Karpas-422 (cell line): Measurements from ENCODE around the gene SCG3. TPM values are rescaled to one million over a fixed set of nuclear protein-coding genes. Genes with fewer than 3 reads are reported as not detected.
A peak's percentile ranks its signal among the peaks of the same experiment; 100 is the strongest.

Experiments
- DNase-seq: peaks from one replicate; pipeline ENCODE4 v3.0.0-alpha.2; 2015
- H2AFZ ChIP-seq: fragments of 200-600 bp; sonication (generic); 2 replicates; pipeline ENCODE4 v1.6.1; 2014; ENCODE audit warnings: antibody characterized with exemption, low read length, mixed read lengths
- H3K27ac ChIP-seq: fragments of 200-600 bp; sonication (generic); 2 replicates; pipeline ENCODE4 v1.5.1; 2014; ENCODE audit warnings: mild to moderate bottlenecking, low read length, moderate library complexity
- H3K27me3 ChIP-seq: fragments of 200-600 bp; sonication (generic); 2 replicates; pipeline ENCODE4 v1.6.1; 2014; ENCODE audit warnings: low read length, mixed read lengths
- H3K36me3 ChIP-seq: fragments of 200-600 bp; sonication (generic); 2 replicates; pipeline ENCODE4 v1.6.1; 2014; ENCODE audit warnings: low read length, mixed read lengths; ENCODE audit not compliant: insufficient read depth
- H3K4me1 ChIP-seq: fragments of 200-600 bp; sonication (generic); 2 replicates; pipeline ENCODE4 v1.6.1; 2014; ENCODE audit warnings: mild to moderate bottlenecking, low read length, mixed read lengths
- H3K4me2 ChIP-seq: fragments of 200-600 bp; sonication (generic); 2 replicates; pipeline ENCODE4 v1.6.1; 2014; ENCODE audit warnings: low read length, low read depth, mild to moderate bottlenecking; ENCODE audit not compliant: poor library complexity, severe bottlenecking
- H3K4me3 ChIP-seq: fragments of 200-600 bp; sonication (generic); 2 replicates; pipeline ENCODE4 v1.5.1; 2014; ENCODE audit warnings: mild to moderate bottlenecking, antibody characterized with exemption, low read length, mixed read lengths
- H3K79me2 ChIP-seq: fragments of 200-600 bp; sonication (generic); 2 replicates; pipeline ENCODE4 v1.6.1; 2014; ENCODE audit warnings: mild to moderate bottlenecking, low read length, mixed read lengths
- H3K9ac ChIP-seq: fragments of 200-600 bp; sonication (generic); 2 replicates; pipeline ENCODE4 v1.6.0; 2014; ENCODE audit warnings: low read length
- H3K9me2 ChIP-seq: fragments of 200-600 bp; sonication (generic), shearing (Covaris generic); replicated peaks from 2 replicates; pipeline ENCODE4 v1.6.0; 2014; ENCODE audit warnings: mild to moderate bottlenecking, low read length, moderate library complexity; ENCODE audit not compliant: insufficient read depth
- H3K9me3 ChIP-seq: fragments of 300-700, 200-600 bp; sonication (generic); 2 replicates; pipeline ENCODE4 v1.6.1; 2014; ENCODE audit warnings: low read length, mixed read lengths
- H4K20me1 ChIP-seq: fragments of 200-600 bp; sonication (generic); 2 replicates; pipeline ENCODE4 v1.6.1; 2014; ENCODE audit warnings: mild to moderate bottlenecking, antibody characterized with exemption, low read length, low read depth; ENCODE audit not compliant: insufficient read depth
- total RNA-seq: library from RNA; depleted of rRNA; stranded (reverse); fragments of >200 nt; shearing (Covaris generic); gene quantifications from 2 replicates; pipeline ENCODE4 v1.2.3, GENCODE V29; 2014; ENCODE audit warnings: low replicate concordance

The SCG3 gene
- total RNA-seq, 1 experiment from 2014 or later: not detected

DNA sequence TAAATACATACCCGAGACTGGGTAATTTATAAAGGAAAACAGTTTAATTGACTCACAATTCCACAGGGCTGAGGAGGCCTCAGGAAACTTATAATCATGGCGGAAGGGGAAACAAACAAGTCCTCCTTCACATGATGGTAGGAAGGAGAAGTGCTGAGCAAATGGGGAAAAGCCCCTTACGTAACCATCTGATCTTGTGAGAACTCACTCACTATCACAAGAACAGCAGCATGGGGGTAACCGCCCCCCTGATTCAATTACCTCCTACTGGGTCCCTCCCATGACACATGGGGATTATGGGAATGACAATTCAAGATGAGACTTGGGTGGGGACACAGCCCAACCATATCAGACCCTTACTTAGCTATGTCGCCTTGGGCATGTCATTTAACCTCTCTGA lies 27.7 kb downstream of the SCG3 start:
- no peak for DNase-seq
- Histone ChIP-seq H3K27ac (no peak overlapping the region), H3K36me3 (no peaks in the 10 kb centered on the region), H3K79me2 (no peaks in the 10 kb centered on the region), H3K9me2 (no peaks in the 10 kb centered on the region), H3K9ac (no peak overlapping the region), H3K27me3 (no peaks in the 10 kb centered on the region), H3K9me3 (no peaks in the 10 kb centered on the region), H3K4me1 (no peaks in the 10 kb centered on the region), H4K20me1 (no peaks in the 10 kb centered on the region), H2AFZ (no peak overlapping the region), H3K4me3 (no peak overlapping the region), H3K4me2 (no peak overlapping the region)

DNA sequence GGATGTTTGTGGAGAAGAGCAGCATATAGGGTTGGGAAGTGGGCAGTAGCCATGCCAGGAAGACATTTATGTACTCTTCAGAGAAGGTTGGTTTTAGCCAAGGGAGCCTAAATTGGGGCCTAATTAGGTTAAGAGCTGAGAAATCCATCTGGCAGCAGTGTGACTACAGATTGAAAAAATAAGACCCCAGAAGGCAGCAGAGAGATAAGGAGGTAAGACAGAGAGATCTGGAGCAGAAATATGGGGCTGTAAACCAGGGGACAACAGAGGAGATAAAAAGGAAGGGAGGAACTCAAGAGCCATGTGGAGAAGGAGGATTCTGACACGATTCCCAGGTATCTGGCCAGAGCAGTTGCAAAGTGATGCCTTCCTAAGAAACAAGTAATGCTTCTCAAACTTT lies 32.9 kb downstream of the SCG3 start:
- Histone ChIP-seq H3K4me2 (no peak overlapping the region), H3K27ac (no peak overlapping the region), H3K4me3 (no peak overlapping the region), H4K20me1 (no peaks in the 10 kb centered on the region), H3K9me2 (no peaks in the 10 kb centered on the region), H3K27me3 (no peaks in the 10 kb centered on the region), H3K36me3 (no peaks in the 10 kb centered on the region), H3K4me1 (no peaks in the 10 kb centered on the region), H3K9me3 (no peaks in the 10 kb centered on the region), H3K79me2 (no peaks in the 10 kb centered on the region), H2AFZ (no peak overlapping the region), H3K9ac (no peak overlapping the region)
- no peak for DNase-seq

DNA sequence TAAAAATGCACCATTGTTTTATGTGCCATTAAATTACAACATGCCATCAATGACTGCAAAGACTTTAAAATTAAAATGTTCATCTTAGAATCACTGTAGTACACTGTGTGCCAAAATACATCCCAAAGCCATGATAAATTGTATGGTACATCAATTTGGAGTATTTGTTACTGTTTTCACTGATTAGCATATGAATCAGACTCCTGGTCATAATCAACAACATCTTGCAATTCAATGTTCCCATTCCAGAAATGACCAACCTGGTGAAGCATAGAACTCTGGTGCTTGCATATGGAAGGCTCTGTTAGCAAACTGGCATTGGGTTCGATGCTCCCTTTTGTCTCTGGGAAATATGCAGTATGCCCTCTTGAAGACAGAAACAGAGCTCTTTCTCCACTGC lies 33.6 kb downstream of the SCG3 start:
- Histone ChIP-seq H3K79me2 (no peaks in the 10 kb centered on the region), H3K9ac (no peak overlapping the region), H2AFZ (no peak overlapping the region), H3K4me1 (no peaks in the 10 kb centered on the region), H3K4me3 (no peak overlapping the region), H3K4me2 (no peak overlapping the region), H3K9me3 (no peaks in the 10 kb centered on the region), H3K27me3 (no peaks in the 10 kb centered on the region), H3K9me2 (no peaks in the 10 kb centered on the region), H3K36me3 (no peaks in the 10 kb centered on the region), H3K27ac (no peak overlapping the region), H4K20me1 (no peaks in the 10 kb centered on the region)
- no peak for DNase-seq

DNA sequence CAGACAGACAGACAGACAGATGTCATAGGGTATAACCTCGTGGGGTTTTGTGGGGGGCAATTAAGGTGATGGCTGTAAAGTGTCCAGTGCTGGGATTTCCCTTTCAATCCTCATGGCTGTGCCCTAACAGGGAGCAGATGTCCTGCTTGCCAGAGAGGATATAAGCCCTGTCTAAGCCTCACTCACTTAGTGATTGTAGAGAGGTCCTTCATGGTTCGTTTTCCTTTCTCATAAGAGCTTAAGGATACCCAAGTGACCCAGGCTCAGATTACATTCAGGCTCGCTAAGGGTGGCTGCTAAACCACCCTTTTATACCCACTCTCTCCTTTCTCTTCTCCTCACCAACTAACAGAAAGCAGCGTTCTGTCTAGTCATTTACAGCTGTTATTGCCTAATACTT lies 36.9 kb downstream of the SCG3 start:
- no peak overlapping the region for H3K9ac ChIP-seq
- H2AFZ ChIP-seq: no peak overlapping the region
- H3K27ac ChIP-seq: no peak overlapping the region
- no peaks in the 10 kb centered on the region for H4K20me1 ChIP-seq
- H3K4me1 ChIP-seq: no peaks in the 10 kb centered on the region
- no peak for DNase-seq
- H3K9me2 ChIP-seq: no peaks in the 10 kb centered on the region
- no peaks in the 10 kb centered on the region for H3K79me2 ChIP-seq
- no peak overlapping the region for H3K4me2 ChIP-seq
- no peaks in the 10 kb centered on the region for H3K36me3 ChIP-seq
- H3K4me3 ChIP-seq: no peak overlapping the region
- H3K27me3 ChIP-seq: no peaks in the 10 kb centered on the region
- H3K9me3 ChIP-seq: no peaks in the 10 kb centered on the region

DNA sequence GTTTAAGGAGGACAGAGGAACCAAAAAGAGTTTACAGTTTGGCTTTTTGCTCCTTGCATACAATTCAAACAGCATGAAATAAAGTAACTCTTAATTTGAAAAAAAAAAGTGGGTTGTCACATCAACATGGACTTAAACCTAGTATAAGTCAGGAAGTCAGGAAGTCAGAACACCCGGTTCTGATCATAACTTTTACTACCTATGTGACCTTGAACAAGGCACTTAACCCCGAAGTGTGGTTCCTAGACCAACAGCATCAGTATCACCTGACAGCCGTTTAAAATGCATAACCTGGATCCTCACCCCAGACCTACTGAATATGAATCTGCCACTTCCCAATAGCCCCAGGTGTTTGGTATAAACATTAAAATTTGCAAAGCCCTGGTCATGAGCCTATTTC lies 37.4 kb downstream of the SCG3 start:
- Histone ChIP-seq H3K9me2 (no peaks in the 10 kb centered on the region), H3K9ac (no peak overlapping the region), H3K9me3 (no peaks in the 10 kb centered on the region)

DNA sequence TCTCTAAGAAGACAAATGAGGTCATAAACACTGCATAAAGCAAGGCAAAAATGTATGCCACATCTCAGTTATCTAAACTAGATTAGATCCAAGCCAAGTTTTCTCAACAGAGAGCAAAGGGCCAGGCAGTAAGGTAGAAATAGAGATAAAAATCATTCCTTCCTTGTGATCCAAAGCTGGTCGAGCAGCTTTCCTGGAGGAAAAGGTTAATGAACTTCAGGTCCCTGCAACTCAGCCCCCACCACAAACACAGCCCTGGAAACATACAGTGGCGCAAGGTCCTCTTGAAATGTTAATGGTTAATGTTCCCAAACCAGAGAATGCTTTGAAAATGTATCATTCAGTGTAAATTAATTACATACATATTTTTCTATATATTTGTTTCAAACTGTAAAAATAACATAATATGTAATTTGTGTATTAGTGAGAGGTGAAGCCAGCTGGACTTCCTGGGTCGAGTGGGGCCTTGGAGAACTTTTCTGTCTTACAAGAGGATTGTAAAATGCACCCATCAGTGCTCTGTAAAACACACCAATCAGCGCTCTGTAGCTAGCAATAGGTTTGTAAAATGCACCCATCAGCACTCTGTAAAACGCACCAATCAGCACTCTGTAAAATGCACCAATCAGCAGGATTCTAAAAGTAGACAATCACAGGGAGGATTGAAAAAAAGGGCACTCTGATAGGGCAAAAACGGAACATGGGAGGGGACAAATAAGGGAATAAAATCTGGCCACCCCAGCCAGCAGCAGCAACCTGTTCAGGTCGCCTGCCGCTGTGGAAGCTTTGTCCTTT lies 39.1 kb downstream of the SCG3 start:
- peak; percentile 27 for DNase-seq
- Histone ChIP-seq H3K4me2 (no peak overlapping the region), H3K4me3 (no peak overlapping the region), H4K20me1 (no peaks in the 10 kb centered on the region), H3K9me2 (no peaks in the 10 kb centered on the region), H3K36me3 (no peaks in the 10 kb centered on the region), H3K27me3 (no peaks in the 10 kb centered on the region), H3K9ac (no peak overlapping the region), H3K79me2 (no peaks in the 10 kb centered on the region), H2AFZ (no peak overlapping the region), H3K4me1 (no peaks in the 10 kb centered on the region), H3K27ac (no peak overlapping the region), H3K9me3 (no peaks in the 10 kb centered on the region)

More for the DNA sequence above, 37.4 kb downstream of the SCG3 start:
- Histone ChIP-seq H3K4me3 (no peak overlapping the region), H3K4me2 (no peak overlapping the region), H3K27me3 (no peaks in the 10 kb centered on the region), H2AFZ (no peak overlapping the region), H3K79me2 (no peaks in the 10 kb centered on the region), H3K4me1 (no peaks in the 10 kb centered on the region), H4K20me1 (no peaks in the 10 kb centered on the region), H3K36me3 (no peaks in the 10 kb centered on the region), H3K27ac (no peak overlapping the region)
- no peak for DNase-seq

DNA sequence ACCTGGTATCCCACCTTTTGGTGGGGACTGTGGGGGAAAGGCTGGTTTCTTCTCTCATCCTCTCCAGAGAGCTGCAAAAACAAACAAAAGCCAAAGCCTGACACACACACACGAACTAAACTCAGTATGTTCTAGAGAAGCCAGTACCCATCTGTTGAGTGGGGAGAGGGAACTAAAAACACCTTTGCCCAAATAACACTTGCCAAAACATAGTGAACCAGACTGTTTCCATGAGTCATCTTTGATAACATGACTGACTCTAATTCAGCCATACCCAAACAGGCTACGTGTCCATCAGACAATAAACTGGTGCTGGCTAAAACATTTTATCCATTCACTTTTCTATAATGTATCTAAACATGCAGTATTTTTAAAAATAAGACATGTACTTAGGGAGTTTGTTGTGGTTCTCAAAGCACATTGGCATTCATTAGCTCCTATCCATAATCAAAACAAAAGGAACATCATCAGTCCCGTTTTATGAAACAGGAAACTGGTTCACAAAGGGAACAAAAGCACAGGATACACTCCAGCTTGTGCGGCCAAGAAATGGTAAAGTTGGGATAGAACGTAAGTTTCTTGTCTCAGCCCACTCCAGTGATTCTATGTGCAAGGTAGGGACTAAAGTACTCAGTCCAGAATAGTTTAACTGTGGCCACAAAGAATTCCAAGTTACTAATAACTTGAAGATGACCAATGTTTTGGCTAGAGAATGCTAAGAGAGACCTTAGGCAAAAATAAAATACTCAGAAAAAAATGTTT lies 40.1 kb downstream of the SCG3 start:
- Histone ChIP-seq H3K9ac (no peak overlapping the region), H3K4me3 (no peak overlapping the region), H2AFZ (no peak overlapping the region), H3K27me3 (no peaks in the 10 kb centered on the region), H4K20me1 (0 out of 2 replicates have a peak, but pooled peaks cover under 1% of the 10 kb centered on the region), H3K4me1 (peaks cover 7% of the 10 kb centered on the region), H3K9me3 (no peaks in the 10 kb centered on the region), H3K79me2 (no peaks in the 10 kb centered on the region), H3K9me2 (no peaks in the 10 kb centered on the region), H3K36me3 (no peaks in the 10 kb centered on the region), H3K4me2 (no peak overlapping the region), H3K27ac (no peak overlapping the region)
- no peak for DNase-seq

DNA sequence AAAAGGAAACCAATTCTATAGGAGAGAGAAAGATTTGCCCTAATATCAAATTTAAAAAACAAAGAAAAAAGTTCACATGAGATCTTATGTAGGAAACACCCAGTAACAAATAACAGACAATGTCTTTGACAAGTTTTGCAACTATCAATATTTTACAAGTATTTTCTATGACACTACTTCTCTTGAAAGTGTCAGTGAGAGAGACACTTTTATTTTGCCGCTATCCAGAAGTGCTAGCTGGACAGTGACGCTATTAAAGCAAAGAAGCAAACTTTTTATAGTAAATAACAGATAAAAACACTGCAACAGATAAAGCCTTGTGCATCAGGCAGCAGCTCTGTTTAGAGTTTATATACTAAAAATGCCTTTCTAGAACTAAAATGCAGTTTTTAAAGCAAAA lies 42.9 kb downstream of the SCG3 start:
- Histone ChIP-seq H3K9me3 (no peaks in the 10 kb centered on the region), H3K4me2 (no peak overlapping the region), H3K27ac (no peak overlapping the region), H3K9me2 (no peaks in the 10 kb centered on the region), H3K79me2 (no peaks in the 10 kb centered on the region), H3K27me3 (no peaks in the 10 kb centered on the region), H3K36me3 (no peaks in the 10 kb centered on the region), H3K4me3 (no peak overlapping the region), H4K20me1 (peaks cover 12% of the 10 kb centered on the region), H3K4me1 (peaks cover 21% of the 10 kb centered on the region), H2AFZ (no peak overlapping the region), H3K9ac (no peak overlapping the region)
- DNase-seq: no peak
